ENCODE measurements around the gene SPPL2C.

The SPPL2C gene

DNA sequence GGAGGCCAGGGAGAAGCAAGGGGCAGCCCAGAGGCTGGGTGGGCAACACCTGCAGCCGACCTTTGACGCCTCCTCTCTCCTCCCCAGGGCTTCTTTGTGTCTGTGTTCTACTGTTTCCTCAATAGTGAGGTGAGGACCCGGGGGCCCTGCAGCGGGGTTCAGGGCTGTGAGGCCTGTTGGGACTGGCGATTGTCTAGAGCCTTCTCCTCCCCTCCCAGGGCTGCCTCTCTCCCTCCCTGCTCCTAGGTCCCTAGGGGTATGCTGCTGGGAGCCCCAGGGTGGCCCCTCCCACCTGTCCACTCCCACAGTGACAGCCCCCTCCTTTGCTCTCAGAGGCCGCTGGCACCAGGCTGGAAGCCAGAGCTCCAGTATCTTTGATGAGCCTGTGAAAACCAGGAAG, 10.8 kb upstream of the SPPL2C start:
- no peak for DNase-seq

DNA sequence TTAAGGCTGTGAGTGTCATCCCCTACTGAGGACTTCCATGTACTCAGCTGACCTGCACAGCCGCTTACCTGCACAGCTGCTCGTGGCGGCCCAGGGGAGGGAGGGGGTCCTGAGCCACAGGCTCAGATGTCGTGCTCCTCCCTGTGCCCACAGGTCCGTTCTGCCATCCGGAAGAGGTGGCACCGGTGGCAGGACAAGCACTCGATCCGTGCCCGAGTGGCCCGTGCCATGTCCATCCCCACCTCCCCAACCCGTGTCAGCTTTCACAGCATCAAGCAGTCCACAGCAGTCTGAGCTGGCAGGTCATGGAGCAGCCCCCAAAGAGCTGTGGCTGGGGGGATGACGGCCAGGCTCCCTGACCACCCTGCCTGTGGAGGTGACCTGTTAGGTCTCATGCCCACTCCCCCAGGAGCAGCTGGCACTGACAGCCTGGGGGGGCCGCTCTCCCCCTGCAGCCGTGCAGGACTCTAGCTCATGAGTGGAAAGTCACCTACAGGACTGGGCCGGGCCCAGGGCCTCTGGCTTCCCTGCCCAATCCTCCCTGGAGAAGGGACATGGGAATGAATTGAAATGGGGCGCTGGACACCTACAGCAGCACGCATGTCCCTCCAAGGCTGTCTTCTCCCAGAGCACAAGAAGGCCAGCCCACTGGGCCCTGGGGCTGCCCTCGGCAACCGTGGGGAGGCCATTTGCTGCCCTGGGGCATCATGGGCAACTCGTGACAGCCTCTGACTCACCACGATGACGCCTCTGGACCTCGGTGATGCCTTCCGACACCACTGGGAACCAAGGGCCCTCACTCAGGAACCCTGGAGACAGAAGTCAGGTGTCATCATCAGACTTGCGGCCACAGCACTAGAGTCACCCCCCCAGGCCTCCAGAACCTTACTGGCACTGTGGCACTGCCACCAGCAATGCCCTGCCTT, 9.9 kb upstream of the SPPL2C start:
- DNase-seq = no peak

DNA sequence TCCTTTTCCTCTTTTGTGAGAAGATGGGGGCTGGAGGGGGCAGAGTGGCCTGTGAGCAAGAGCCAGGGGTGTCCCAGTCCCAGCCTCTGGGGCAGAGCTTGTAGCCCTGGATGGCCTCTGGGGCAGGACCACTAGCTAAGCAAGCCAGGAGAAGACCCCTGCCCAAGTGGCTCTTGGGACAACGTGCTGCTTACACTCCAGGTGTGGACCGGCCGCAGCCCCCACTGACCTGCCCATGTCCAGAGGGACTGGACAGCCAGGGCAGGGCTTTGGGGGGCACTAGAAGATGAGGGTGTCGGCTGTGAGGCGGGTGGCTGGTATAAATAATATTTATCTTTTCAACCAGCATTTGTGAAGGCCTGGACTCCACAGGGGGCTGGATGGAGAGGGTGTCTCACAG, 9.2 kb upstream of the SPPL2C start:
- DNase-seq = no peak

DNA sequence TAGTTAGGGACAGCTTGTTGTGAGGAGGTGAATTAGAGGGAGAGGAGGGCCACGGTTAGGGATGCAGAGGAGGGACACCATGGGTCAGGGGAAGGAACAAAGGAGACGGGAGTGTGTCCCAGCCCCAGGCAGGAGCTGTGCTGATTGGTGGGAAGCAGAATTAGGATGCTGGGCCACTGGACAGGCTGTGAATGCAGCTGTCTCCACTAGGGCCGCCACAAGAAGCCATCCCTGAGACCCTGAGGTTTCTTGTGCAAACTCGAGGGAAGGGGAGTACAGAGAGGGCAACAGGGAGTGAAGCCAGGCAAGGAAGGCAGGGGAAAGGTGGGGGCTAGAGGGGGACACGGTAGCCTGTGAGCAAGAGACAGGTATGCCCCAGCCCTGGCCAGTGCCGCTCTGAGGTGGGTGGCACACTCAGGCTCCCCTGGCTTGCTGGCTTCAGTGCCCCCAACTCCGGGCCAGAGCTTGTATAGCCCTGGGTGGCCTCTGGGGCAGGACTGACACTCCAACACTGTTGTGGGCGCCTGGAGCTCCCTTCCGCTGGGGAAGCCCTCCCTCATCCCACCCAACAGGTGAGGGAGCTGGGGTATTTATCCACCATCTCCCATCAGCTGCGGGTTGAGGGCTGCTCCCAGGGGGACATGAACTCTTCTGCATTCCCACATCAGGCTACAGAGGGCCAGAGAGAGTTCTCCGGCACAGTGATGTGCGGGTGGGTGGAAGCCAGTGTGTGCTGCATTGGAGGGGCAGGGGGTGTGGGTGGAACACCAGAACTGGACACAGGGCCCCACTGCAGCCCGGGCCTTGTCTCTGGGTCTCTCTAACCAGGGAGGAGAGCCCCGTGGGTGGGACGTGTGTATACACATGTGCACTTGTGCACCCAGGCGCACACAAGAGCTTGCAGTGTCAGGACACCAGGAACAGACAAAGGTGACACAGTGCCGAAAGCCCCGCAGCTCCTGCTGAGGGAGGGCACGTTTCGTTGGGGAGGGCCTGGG, 8.3 kb upstream of the SPPL2C start:
- DNase-seq = no peak

DNA sequence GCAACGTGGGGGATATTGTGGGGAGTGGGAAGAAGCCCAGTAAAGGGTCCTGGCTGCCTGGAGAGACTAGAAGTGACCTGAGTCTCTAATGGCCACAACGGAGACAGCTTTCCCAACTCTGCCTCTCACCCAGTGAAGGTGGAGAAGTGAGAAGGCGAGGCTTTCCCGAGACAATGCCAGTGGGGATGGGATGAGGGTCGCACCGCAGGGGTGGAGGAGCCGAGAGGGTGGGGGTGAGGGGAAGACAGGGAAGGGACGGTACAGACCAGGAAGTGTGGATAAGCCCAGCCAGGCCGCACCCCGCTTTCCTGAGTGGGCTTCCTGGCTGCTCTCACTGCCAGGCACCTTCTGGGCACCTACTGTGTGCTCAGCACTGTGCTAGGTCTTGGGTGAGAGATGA, 7.5 kb upstream of the SPPL2C start:
- DNase-seq = no peak

DNA sequence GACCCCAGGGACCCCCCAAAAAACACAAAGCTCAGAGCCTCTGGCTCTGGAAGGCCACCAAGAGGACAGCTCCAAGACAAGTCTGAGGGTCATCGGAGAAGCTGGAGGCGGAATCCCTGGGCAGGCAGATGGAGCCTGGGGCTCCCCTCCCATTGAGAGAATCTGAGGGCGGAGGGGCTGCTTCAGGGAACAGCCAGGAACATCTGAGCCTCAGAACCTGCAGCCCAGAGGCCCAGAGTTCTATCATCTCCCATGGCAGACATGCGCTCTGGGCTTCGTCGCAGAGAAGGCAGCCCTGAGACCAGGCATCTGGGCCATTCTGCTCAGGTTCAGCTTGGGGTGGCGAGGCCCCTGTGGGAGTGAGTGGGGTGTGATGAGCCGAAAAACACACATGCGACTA, 7.1 kb upstream of the SPPL2C start:
- no peak for DNase-seq

DNA sequence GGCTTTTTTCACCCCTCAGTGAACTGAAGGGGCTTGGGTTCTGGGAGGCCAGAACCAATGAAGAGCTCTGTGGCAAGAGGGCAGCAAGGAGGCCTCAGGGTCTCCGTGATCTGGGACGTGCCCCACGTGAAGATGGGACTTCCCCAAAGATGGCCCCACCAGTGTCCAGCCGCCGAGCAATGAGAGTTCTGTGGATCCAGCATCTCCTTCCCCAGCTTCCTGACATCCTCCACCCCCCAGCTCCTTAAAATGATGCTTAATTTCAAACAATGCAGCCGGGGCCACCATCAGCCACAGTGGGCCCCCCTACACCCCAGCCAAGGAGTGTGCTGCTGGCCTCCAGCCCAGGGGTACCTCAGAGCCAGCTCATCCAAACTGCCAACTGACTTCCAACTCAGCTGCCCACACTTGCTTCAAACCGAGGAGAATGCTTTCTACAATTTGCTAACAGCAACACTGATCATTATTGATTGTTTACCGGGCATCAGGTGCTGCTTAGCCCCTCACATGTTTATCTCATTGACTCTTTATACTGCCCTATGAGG, 5.9 kb upstream of the SPPL2C start:
- DNase-seq = no peak

DNA sequence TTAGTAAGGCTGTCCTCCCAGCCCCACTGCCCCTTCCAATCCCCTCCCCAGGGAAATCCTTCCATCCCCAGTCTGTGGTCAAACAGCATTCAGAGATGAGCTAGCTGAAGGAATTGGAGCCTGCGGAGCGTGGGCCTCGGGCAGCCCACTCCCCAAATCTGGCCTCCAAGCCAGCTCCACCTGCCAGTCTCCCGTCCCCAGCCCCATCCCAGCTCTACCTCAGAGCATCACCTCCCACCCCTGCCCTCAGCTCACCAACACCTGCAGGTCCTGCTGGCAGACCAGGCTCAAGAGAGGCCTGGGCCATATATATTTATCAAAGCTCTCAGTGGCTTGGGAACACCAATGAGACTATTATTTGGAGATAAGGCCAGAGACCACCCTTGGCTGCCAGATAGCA, 5.2 kb upstream of the SPPL2C start:
- DNase-seq = no peak

DNA sequence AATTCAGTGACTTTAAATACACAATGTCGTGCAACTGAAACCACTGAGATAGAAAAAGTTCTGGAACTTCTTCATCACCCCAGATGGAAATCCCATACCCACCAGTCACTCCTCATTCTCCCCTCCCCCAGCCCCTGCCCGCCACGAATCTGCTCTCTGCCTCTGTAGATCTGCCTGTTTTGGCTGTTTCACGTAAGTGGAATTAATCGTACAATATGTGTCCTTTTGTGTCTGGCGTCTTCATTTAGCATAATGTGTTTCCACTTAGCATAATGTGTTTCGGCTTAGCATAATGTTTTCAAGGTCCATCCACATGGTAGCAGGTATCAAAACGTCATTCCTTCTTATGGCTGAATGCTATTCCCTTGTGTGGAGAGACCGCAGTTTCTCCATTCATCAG, 3.5 kb upstream of the SPPL2C start:
- no peak for DNase-seq

DNA sequence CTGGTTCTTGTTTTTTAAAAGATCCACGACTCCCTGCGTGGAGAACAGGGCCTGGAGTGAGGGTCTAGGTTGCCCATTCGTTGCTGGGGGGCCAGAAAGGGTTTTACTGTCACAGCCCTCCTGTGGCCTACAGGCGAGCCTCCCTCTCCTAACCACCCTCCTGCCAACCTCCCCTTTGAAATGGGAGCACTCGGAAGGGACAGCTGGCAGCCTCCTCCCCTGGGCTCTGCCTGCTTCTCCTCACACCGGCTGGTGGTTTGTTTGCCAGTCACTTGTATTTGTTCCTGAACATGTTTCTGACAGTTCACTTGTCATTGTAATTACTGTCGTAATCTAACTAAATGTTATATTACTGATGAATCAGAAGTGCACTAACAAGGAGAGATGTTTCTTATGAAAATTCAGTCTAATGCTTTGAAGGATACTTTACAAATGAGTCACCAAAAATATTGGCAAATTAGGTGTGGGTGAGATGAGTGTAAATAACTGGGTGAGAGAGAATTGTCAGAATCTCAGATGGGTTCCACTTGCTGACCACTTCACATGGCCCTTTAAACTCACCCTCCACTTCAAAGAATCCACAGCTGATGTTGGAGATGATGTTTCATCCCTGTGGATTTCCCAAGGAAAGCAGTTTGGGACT, 2.7 kb upstream of the SPPL2C start:
- DNase-seq = no peak

DNA sequence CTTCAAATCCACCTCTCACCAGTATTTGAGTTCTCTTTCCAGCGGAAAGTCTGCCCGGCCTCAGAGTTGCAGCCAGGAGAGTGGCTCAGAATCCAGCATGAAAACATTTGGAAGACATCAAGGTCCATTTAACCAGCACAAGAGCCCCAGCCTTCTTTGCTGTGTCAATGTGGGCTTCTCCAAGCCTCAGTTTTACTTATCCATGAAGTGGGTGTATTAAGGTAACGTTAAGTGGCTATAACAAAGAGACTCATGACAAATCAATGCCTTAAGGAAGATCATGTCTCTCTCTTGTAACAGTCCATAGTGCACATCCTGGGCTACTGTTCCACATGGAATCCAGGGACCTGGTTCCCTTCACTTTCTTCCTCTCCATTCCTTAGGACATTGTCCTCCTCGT, 959 bp upstream of the SPPL2C start:
- DNase-seq = no peak

DNA sequence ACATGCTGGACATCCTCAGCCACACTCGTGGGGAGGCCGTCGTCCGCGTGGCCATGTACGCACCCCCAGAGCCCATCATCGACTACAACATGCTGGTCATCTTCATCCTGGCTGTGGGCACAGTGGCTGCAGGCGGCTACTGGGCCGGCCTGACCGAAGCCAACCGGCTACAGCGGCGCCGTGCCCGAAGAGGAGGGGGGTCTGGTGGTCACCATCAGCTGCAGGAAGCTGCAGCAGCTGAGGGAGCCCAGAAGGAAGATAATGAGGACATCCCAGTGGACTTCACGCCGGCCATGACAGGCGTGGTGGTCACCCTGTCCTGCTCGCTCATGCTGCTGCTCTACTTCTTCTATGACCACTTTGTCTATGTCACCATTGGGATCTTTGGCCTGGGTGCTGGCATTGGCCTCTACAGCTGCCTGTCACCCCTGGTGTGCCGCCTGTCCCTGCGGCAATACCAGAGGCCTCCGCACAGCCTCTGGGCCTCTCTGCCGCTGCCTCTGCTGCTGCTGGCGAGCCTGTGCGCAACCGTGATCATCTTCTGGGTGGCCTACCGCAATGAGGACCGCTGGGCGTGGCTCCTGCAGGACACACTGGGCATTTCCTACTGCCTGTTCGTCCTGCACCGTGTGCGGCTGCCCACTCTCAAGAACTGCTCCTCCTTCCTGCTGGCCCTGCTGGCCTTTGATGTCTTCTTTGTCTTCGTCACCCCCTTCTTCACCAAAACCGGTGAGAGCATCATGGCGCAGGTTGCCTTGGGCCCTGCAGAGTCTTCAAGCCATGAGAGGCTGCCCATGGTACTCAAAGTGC, 900 bp downstream of the SPPL2C start:
- DNase-seq = no peak

DNA sequence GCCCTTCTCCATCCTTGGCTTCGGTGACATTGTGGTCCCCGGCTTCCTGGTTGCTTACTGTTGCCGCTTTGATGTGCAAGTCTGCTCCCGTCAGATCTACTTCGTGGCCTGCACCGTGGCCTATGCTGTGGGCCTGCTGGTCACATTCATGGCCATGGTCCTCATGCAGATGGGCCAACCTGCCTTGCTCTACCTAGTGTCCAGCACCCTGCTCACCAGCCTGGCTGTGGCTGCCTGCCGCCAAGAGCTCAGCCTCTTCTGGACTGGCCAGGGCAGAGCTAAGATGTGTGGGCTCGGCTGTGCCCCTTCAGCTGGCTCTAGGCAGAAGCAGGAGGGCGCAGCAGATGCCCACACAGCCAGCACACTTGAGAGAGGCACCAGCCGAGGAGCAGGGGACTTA, 1.5 kb downstream of the SPPL2C start:
- no peak for DNase-seq

DNA sequence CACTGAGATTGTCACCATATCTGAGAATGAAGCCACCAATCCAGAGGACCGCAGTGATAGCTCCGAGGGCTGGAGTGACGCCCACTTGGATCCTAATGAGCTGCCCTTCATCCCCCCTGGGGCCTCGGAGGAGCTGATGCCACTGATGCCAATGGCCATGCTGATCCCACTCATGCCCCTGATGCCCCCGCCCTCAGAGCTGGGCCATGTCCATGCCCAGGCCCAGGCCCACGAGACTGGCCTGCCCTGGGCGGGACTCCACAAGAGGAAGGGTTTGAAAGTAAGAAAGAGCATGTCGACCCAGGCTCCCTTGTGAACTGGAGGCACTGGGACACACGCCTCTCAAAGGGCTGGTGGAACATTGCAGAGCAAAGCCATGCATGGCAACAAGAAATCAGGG, 2.0 kb downstream of the SPPL2C start:
- DNase-seq = no peak

DNA sequence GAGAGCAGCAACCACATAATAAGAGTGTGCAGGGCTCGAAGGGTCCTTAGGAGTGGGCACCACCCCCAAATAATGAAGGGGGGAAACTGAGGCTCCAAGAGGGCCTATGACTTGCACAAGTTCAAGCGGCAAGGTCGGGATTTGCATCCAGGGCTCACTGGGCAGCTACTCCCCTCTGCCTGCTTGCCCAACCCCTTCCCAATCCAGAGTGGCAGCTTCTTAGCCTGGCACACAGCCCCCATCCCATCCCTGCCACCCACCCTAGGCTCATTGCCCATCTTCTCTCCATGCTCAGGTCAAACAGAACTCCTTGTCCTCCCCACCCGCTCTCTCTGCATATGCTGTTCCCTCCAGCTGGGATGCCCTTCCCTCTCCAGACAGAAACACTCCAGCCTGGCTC, 2.4 kb downstream of the SPPL2C start:
- DNase-seq = no peak

DNA sequence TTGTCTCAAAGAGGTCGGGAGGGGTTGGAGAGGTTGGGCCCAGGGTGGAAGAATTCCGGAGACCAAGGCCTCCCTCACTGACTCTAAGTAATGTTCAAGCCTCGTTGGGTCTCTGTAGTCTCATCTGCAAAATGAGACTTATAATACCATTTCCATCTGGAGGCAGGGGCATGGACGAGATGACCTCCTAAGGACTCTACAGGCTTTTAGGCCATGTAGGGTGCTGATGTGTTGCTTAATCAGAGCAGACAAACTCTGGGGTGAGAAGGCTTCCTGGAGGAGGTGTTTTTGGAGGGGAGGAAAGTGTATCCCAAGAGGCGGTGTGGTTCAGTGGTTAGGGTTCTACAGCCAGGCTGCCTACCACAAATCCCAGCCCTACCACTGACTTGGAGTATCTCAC, 3.1 kb downstream of the SPPL2C start:
- DNase-seq = no peak

DNA sequence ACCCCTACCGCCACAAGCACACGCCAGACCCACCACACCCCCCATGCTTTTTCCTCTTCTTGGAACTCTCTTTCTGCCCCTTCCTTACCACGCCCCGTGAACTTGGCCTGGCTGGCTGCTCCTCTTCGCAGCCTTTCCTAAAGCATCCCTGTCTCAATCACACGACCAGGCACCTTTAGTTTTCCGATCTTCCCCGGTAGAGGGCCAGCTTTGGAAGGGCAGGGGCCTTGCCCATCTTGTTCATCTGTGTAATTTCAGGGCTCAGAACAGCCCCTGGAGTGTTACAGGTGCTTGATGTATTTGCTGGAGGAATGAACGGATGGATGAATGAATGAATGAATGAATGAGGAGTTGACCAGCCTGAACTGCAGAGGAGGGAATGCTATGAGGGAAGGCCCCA, 3.7 kb downstream of the SPPL2C start:
- no peak for DNase-seq

DNA sequence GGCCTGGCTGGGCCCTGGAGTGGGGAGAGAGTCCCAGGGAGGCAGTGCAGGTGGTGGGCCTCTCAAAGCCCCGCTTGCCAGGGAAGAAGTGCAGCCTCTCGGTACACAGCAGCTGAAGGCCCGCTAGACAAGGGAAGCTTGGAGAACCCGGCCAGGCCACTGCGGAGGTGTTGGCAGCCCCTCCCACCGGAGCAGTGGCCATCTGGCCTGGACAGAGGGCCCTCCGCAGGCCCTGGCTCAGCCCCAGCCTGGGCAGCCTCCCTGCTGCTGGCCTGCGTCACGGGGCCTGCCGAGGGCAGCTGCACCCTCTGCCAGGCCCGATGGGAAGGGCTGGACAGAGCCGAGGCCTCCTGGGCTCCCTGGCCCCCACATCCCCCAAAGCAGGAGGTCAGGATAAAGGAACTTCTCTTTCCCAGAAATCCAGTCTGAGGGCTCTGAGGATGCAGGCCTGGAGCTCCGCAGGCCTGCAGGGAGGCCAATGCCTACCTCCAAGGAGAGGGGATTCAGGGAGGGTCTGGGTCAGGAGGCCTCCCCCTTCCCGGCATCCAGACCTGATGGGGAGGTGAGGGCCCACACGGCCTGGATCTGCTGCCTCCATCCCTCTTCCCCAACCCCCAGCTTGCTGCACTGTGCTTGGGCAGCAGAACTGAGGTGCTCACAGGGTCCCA, 4.3 kb downstream of the SPPL2C start:
- no peak for DNase-seq

DNA sequence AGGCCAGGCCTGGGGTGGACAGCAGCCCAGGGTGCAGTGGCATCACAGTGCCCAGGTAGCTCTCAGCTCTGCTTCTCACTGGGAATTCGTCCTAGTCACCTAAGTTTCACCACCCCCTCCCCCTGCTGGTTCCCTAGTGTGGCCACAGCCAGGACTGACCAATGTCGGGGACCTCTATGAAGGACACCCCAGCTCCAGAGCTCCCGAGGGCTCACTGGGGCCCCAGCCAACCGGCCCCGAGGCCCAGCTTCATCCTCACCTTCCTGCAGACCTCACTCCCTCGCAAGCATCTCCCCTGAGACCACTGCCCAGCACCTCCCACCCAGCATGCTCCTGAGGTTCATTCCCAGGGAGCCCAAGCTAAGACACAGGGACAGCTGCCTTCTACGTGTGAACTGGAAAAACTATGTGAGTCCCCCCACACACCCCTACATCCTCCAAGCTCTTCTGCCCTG, 4.9 kb downstream of the SPPL2C start:
- DNase-seq = no peak

DNA sequence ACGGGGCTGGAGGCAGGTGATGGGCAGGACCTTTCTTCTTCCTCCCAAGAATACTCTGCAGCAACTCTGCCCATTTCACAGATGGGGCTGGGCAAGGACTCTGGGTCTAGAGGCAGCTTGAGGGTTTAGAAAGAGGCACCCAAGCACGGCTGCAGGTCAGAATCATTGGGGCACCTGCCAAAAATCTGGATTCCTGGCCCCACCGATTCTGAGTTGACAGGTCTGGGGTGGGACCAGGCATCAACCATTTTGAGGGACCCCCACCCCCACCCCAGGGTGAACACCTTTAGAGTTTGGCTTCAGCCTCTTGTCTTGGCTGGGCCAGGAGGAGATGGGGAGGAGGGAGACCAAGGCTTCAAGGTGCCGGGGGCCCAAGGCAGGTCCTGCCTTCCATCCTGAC, 5.3 kb downstream of the SPPL2C start:
- no peak for DNase-seq

DNA sequence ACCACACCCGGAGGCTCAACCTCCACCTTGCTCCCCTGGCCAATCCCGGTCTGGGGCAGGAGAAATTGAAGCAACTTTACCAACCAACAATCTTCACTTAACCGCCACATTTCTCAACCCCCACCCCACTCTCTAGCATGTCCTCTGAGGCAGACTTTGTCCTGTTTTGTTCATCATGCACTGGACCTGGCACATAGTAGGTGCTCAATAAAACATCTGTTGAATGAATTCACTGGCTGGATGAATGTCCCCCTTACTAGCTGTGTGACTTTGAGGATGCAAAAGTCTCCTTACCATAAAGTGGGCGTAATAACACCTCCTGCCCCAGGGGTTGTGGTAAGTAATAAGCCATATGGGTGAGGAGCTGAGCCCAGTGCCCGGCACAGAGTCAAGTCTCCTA, 5.8 kb downstream of the SPPL2C start:
- DNase-seq = no peak

DNA sequence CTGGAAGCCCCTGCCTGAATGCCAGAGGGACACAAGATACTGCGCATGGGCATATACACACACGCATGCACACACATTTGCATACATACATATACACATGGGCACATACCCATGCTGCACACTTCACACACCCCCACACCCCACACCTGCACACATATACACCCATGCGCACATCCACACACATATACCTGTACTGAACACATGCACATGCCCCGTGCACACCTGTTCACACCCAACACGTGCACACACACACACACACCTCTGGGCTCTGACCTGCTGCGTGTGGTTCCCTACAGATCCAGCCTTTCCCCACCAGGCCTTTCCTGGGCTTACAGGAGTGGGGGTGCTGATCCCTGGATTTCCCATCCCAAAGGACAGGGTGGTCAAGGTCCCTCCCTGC, 6.3 kb downstream of the SPPL2C start:
- no peak for DNase-seq
